HepG2 (cell line): Measurements from ENCODE around the gene ARHGAP5. TPM values are rescaled to one million over a fixed set of nuclear protein-coding genes. Genes with fewer than 3 reads are reported as not detected.

ENCODE experiments used
- AHDC1 ChIP-seq: sonication (generic); formaldehyde crosslinking; IDR thresholded peaks from 2 replicates; pipeline ENCODE4 v1.5.1; 2020; ENCODE audit warnings: mild to moderate bottlenecking, missing genetic modification reagents, borderline replicate concordance
- MBNL3 ChIP-seq: fragments of 250-450 bp; sonication (Bioruptor Pico); conservative IDR thresholded peaks from 2 replicates; pipeline ENCODE4 v1.8.0; 2022; ENCODE audit warnings: mild to moderate bottlenecking, inconsistent platforms
- NBN ChIP-seq: fragments of 450-650 bp; conservative IDR thresholded peaks from 2 replicates; pipeline ENCODE4 v1.6.1; 2017
- PAXIP1 ChIP-seq: sonication (generic); formaldehyde crosslinking; conservative IDR thresholded peaks from 2 replicates; pipeline ENCODE4 v1.4.0; 2020; ENCODE audit warnings: mild to moderate bottlenecking, missing genetic modification reagents, moderate library complexity
- SAP130 ChIP-seq: IDR thresholded peaks from 2 replicates; pipeline ENCODE4 v1.6.1; 2016; ENCODE audit warnings: low read depth
- SRSF9 ChIP-seq: fragments of 200-400 bp; formaldehyde crosslinking; IDR thresholded peaks from 2 replicates; pipeline ENCODE4 v1.6.1; 2018; ENCODE audit warnings: borderline replicate concordance, mild to moderate bottlenecking, low read depth, low read length; ENCODE audit not compliant: insufficient read depth, poor library complexity, severe bottlenecking
- TCF7 ChIP-seq: sonication (generic); IDR thresholded peaks from 2 replicates; pipeline ENCODE4 v1.6.1; 2016; ENCODE audit warnings: antibody characterized with exemption, low read depth
- THAP7 ChIP-seq: sonication (generic); formaldehyde crosslinking; IDR thresholded peaks from 2 replicates; pipeline ENCODE4 v1.8.1; 2023; ENCODE audit warnings: mild to moderate bottlenecking, missing genetic modification reagents
- ZFP82 ChIP-seq: sonication (generic); formaldehyde crosslinking; IDR thresholded peaks from 2 replicates; pipeline ENCODE4 v1.5.1; 2020; ENCODE audit warnings: mild to moderate bottlenecking, missing genetic modification reagents, borderline replicate concordance
- ZNF207 ChIP-seq: fragments of 450-650 bp; IDR thresholded peaks from 2 replicates; pipeline ENCODE4 v1.6.1; 2016; ENCODE audit warnings: antibody characterized with exemption, borderline replicate concordance
- ZNF232 ChIP-seq: sonication (generic); formaldehyde crosslinking; IDR thresholded peaks from 2 replicates; pipeline ENCODE4 v1.4.0; 2020; ENCODE audit warnings: missing genetic modification reagents, borderline replicate concordance
- ZNF275 ChIP-seq: sonication (generic); formaldehyde crosslinking; IDR thresholded peaks from 2 replicates; pipeline ENCODE4 v1.8.0; 2022; ENCODE audit warnings: missing genetic modification reagents, mild to moderate bottlenecking, inconsistent platforms, borderline replicate concordance
- ZNF543 ChIP-seq: sonication (generic); formaldehyde crosslinking; IDR thresholded peaks from 2 replicates; pipeline ENCODE4 v1.4.0; 2020; ENCODE audit warnings: mild to moderate bottlenecking, missing genetic modification reagents
- ZNF549 ChIP-seq: sonication (generic); formaldehyde crosslinking; IDR thresholded peaks from 2 replicates; pipeline ENCODE4 v1.5.0; 2020; ENCODE audit warnings: missing genetic modification reagents
- ZNF597 ChIP-seq: sonication (generic); formaldehyde crosslinking; IDR thresholded peaks from 2 replicates; pipeline ENCODE4 v1.5.0; 2020; ENCODE audit warnings: missing genetic modification reagents
- ZNF709 ChIP-seq: sonication (generic); formaldehyde crosslinking; IDR thresholded peaks from 2 replicates; pipeline ENCODE4 v1.5.0; 2020; ENCODE audit warnings: mild to moderate bottlenecking, missing genetic modification reagents
- ZNF782 ChIP-seq: sonication (generic); formaldehyde crosslinking; IDR thresholded peaks from 2 replicates; pipeline ENCODE4 v1.4.0; 2020; ENCODE audit warnings: missing genetic modification reagents, mild to moderate bottlenecking, borderline replicate concordance
- polyA plus RNA-seq, 8 experiments: library from polyadenylated mRNA; depleted of rRNA in 3 of 8; stranded (reverse) in 7 of 8; unstranded in 1 of 8; fragments of >200 nt; fragmentation: Illumina TruSeq in 4 of 8; extraction: Trizol in 4 of 8; gene quantifications; 2 replicates each; pipeline versions ENCODE4 v1.2.1 to v1.2.3, GENCODE V29; 2011 to 2016; ENCODE audit warnings: low read depth in 4 of 8, missing spikeins in 1 of 8, mixed read lengths in 1 of 8; ENCODE audit not compliant: insufficient read depth in 1 of 8
- total RNA-seq, 5 experiments: library from RNA; depleted of rRNA; stranded (reverse); fragments of >200 nt; fragmentation: Illumina TruSeq; extraction: Trizol; gene quantifications; 2 replicates each; pipeline ENCODE4 v1.2.3, GENCODE V29; 2016; ENCODE audit warnings: low read depth in 1 of 5

ARHGAP5 gene
- total and polyA plus RNA-seq, 2 of the 13 experiments (the other 11 are each of a cell fraction or from before 2014, with no cell fraction given), result 33.7 to 144 TPM

- TF ChIP-seq ZNF275 (CRISPR knock-in tag) (no peak), THAP7 (no peak), AHDC1 (no peak; the same call in 1 of the 2 replicates), SAP130 (peak; percentile 85), ZNF543 (CRISPR knock-in tag) (no peak), ZFP82 (CRISPR knock-in tag) (no peak), ZNF207 (no peak), NBN (no peak), MBNL3 (CRISPR knock-in tag) (no peak), ZNF709 (no peak), TCF7 (peak; percentile 76), ZNF232 (CRISPR knock-in tag) (no peak), ZNF782 (no peak), ZNF549 (CRISPR knock-in tag) (no peak), PAXIP1 (CRISPR knock-in tag) (0 out of 2 replicates have a peak, but pooled peaks have one; percentile 13), SRSF9 (no peak), ZNF597 (no peak)
Measured at GRCh38 chr14:32078858-32079216, 1.7 kb downstream of the ARHGAP5 start (continued).
